Sigmoid colon (tissue), 4 donors: ENCODE results near the gene CCL28.

Experiments used
- CTCF ChIP-seq, 4 experiments: fragments of 450-650 bp in 3 of 4; fragments of 200-600 bp in 1 of 4; IDR thresholded peaks; one replicate each; pipeline ENCODE4 v1.5.1; 2016 to 2019; ENCODE audit warnings: antibody characterized with exemption in 4 of 4, mild to moderate bottlenecking in 3 of 4, moderate library complexity in 2 of 4
- POLR2A ChIP-seq, 2 donors: fragments of 450-650 bp; IDR thresholded peaks; one replicate each; pipeline ENCODE4 v1.6.1; 2016; ENCODE audit warnings: antibody characterized with exemption in 2 of 2, mild to moderate bottlenecking in 2 of 2, moderate library complexity in 2 of 2
- POLR2AphosphoS5 ChIP-seq, 4 donors: sonication (generic); formaldehyde crosslinking; IDR thresholded peaks; one replicate each; pipeline ENCODE4 v1.6.1; 2017; ENCODE audit warnings: antibody characterized with exemption in 4 of 4

GRCh38 chr5:43357067-43357466 is 55.1 kb downstream of the CCL28 start:
- TF ChIP-seq CTCF (IDR thresholded peaks at IDR 0.05), result no peak
- TF ChIP-seq POLR2AphosphoS5 (IDR thresholded peaks at IDR 0.05), result no peak
- TF ChIP-seq POLR2A (IDR thresholded peaks at IDR 0.05), result no peak
